ENCODE results near the gene PDHX.
A peak's percentile ranks its signal among the peaks of the same experiment; 100 is the strongest.
"Not testable (repeated sequence)": the region's sequence is repeated elsewhere in the genome, so short reads cannot be mapped to it uniquely, and the experiment has no call there.

The PDHX gene

DNA sequence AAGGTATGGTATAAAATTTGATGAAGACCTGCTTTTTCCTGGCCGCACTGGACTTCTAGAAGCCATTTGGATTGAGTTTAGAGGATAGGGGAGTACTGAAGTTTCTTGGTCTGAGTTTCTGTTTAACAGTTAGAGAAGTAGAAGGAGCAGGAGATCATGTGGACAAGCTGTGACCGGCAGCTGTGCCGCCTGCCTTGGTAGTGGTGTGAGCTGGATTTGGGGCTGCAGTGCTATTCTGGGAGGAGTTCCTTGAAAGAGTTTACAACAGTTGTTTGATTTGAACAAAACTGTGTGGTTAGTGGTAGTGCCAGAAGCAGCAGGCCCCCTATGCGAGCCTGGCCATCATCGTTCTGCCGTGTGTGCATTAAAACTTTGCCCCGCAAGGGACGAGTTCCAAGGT is 105.2 kb downstream of the PDHX start:
- TF ChIP-seq, protein P1, sequence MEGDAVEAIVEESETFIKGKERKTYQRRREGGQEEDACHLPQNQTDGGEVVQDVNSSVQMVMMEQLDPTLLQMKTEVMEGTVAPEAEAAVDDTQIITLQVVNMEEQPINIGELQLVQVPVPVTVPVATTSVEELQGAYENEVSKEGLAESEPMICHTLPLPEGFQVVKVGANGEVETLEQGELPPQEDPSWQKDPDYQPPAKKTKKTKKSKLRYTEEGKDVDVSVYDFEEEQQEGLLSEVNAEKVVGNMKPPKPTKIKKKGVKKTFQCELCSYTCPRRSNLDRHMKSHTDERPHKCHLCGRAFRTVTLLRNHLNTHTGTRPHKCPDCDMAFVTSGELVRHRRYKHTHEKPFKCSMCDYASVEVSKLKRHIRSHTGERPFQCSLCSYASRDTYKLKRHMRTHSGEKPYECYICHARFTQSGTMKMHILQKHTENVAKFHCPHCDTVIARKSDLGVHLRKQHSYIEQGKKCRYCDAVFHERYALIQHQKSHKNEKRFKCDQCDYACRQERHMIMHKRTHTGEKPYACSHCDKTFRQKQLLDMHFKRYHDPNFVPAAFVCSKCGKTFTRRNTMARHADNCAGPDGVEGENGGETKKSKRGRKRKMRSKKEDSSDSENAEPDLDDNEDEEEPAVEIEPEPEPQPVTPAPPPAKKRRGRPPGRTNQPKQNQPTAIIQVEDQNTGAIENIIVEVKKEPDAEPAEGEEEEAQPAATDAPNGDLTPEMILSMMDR (IDR thresholded peaks at IDR 0.05; ENCODE audit: insufficient read depth, low read depth, low read length, missing control alignments): no peak
- no peak for DNase-seq (ENCODE audit: low read depth)
- H3K4me3 ChIP-seq (ENCODE audit: low read depth, low read length): no peak overlapping the region

DNA sequence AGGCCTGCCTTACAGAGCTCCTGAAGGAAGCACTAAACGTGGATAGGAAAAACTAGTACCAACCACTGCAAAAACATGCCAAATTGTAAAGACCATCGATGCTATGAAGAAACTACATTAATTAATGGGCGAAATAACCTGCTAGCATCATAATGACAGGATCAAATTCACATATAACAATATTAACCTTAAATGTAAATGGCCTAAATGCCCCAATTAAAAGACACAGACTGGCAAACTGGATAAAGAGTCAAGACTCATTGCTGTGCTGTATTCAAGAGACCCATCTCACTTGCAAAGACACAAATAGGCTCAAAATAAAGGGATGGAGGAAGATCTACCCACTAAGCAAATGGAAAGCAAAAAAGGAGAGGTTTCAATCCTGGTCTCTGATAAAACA is 107.5 kb downstream of the PDHX start:
- H3K4me3 ChIP-seq (ENCODE audit: low read depth, low read length); DNase-seq (ENCODE audit: low read depth): not testable (repeated sequence)

DNA sequence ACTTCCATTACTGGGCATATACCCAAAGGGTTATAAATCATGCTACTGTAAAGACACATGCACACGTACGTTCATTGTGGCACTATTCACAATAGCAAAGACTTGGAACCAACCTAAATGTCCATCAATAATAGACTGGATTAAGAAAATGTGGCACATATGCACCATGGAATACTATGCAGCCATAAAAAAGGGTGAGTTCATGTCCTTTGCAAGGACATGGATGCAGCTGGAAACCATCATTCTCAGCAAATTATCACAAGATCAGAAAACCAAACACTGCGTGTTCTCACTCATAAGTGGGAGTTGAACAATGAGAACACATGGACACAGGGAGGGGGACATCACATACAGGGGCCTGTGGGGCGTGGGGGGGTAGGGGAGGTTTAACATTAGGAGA is 111.6 kb downstream of the PDHX start:
- not testable (repeated sequence) for H3K4me3 ChIP-seq (ENCODE audit: low read depth, low read length); DNase-seq (ENCODE audit: low read depth)

DNA sequence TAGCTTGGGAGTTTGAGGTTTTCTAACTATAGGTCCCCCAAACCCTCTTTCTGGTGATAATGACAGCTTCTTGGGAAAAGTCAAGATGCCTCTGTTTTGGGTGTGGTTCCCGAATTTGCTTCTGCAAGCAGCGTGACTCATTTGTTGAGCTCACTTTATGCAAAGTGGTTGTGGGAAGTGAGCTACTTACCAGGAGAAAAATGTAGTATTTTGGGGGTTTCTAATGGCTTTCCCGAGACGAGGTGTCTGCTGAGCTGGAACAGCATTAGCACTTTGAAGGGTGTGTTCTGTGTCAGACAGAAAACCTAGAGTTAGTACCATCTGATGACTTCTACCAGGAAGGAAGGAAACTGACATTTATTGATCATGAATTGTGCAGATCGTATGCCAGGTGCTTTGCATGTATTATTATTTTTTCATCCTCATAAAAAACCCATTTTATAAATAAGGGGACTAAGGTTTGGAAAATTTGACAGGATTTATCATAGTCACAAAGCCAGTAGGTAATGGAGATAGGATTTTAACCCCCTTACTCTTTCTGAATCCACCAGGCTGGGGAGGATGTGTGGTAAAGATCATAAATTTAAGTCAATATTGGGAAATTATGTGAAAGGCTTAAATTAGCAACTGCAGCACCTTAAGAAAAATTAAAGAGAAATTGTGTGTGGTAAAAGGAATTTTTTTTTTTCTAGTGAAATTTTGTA is 113.7 kb downstream of the PDHX start:
- TF ChIP-seq, protein P1 (IDR thresholded peaks at IDR 0.05; ENCODE audit: insufficient read depth, low read depth, low read length, missing control alignments): no peak
- peak; percentile 83 for DNase-seq (ENCODE audit: low read depth)
- H3K4me3 ChIP-seq (ENCODE audit: low read depth, low read length): no peak overlapping the region

DNA sequence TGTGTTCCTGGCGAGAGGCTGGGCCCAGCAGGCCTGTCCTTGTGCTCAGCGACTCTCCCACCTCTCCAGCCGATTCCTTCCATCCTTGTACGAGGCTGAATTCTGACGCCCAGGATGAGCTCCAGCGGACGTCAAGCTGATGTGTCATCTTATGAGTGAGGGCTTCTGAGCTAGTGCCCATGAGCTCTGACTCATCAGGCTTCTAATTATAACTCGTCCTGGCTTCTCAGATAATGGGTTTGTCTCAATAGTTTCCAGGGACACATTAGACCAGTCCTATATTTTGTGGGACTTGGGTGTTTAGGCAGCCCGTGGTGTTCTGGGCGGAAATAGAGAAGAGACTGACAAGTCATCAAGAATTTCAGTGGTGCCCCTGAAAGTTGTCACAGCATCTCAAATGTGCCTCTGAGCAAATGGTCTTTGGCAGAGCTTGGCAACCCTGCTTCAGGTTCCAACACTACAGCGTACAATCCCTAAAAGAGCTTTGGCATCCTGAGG is 114.3 kb downstream of the PDHX start:
- peak; percentile 51 for DNase-seq (ENCODE audit: low read depth)
- H3K4me3 ChIP-seq (ENCODE audit: low read depth, low read length): no peak overlapping the region
- TF ChIP-seq, protein P1 (IDR thresholded peaks at IDR 0.05; ENCODE audit: insufficient read depth, low read depth, low read length, missing control alignments): no peak

DNA sequence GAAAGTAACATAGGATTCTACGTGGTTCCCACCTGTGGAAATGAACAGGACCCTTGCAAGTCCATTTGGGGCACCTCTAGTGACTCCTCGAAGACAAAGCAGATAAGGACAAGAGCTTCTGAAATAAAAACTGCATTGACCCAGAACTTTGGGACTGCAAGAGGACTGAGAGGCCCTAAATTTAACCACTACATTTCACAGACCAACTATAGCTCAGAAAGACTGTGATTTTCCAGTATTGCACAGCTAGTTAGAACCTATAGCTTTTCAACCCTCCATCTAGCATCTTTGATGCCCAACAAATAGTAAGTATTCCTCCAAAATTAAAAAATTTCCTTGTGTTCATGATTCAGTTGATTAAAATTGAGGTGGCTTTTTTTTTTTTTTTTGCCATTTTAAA is 114.9 kb downstream of the PDHX start:
- no peak for DNase-seq (ENCODE audit: low read depth)
- TF ChIP-seq, protein P1 (IDR thresholded peaks at IDR 0.05; ENCODE audit: insufficient read depth, low read depth, low read length, missing control alignments): no peak
- H3K4me3 ChIP-seq (ENCODE audit: low read depth, low read length): no peak overlapping the region

DNA sequence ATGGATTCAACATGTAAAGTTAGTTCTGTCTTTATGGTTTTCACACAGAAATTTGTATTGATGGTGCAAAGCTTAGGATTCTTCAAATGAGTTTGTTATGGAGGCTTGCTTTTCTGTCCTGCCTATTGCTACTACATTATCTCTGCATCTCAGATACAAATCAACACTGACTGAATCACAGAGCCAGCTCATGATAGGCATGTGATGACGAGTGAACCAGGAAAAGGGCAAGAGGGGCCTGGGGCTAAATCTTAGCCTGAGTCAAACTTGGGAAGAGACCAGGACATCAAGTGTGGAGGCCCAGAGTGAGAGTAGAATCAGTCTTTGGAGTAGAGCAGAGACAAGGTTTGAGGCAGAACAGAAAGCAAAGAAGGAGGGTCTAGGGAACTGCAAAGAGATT is 115.4 kb downstream of the PDHX start:
- TF ChIP-seq, protein P1 (IDR thresholded peaks at IDR 0.05; ENCODE audit: insufficient read depth, low read depth, low read length, missing control alignments): no peak
- H3K4me3 ChIP-seq (ENCODE audit: low read depth, low read length): no peak overlapping the region
- no peak for DNase-seq (ENCODE audit: low read depth)

DNA sequence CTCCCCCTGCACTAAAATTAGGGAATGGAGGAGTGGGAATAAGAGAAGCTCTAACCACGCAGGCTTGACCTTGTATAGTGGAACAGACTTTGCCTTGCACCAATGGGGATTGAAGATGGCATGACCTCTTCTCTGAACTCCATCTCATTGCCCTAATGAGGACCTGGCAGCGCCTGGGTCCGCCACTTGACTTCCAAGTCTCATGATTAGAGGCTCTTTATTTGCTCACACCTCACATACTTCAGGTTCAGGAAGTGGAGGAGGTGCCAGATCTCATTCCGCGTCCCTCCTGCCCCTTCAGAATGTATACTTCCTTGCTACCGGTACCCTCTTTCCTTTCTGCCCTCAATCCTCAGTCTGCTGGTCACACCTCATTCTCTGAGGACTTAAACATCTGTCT is 116.6 kb downstream of the PDHX start:
- TF ChIP-seq, protein P1 (IDR thresholded peaks at IDR 0.05; ENCODE audit: insufficient read depth, low read depth, low read length, missing control alignments): no peak
- DNase-seq (ENCODE audit: low read depth): no peak
- no peak overlapping the region for H3K4me3 ChIP-seq (ENCODE audit: low read depth, low read length)
